Progenitor cell of endocrine pancreas (in vitro differentiated cells): ENCODE data around the gene SFXN5. TPM values are rescaled to one million over a fixed set of nuclear protein-coding genes. Genes with fewer than 3 reads are reported as not detected.

Source experiments
- DNase-seq: peaks from one replicate; pipeline ENCODE4 v3.0.0; 2021; ENCODE audit warnings: low spot score; ENCODE audit not compliant: unreplicated experiment
- H3K27ac Mint-ChIP-seq: 2 replicates; pipeline ENCODE4 v1.8.0; 2021; ENCODE audit warnings: mild to moderate bottlenecking, moderate library complexity, mixed read lengths
- H3K27me3 Mint-ChIP-seq: 2 replicates; pipeline ENCODE4 v1.8.0; 2021; ENCODE audit warnings: mixed read lengths
- H3K36me3 Mint-ChIP-seq: 2 replicates; pipeline ENCODE4 v1.8.0; 2022; ENCODE audit warnings: mixed read lengths; ENCODE audit not compliant: insufficient read depth
- H3K4me1 Mint-ChIP-seq: 2 replicates; pipeline ENCODE4 v1.8.0; 2021; ENCODE audit warnings: low read depth, mixed read lengths
- H3K4me3 Mint-ChIP-seq: 2 replicates; pipeline ENCODE4 v1.8.0; 2021; ENCODE audit warnings: low read depth, mild to moderate bottlenecking, moderate library complexity, mixed read lengths
- H3K9me3 Mint-ChIP-seq: 2 replicates; pipeline ENCODE4 v1.8.0; 2021; ENCODE audit warnings: low read depth, mixed read lengths
- total RNA-seq: library from RNA; stranded (reverse); gene quantifications from 2 replicates; pipeline ENCODE4 v1.2.1, GENCODE V29; 2021
- TF ChIP-seq, protein P1 (sequence below): fragments of 200-600 bp; sonication (generic); IDR thresholded peaks from one replicate; pipeline ENCODE4 v1.5.0; 2021; ENCODE audit warnings: antibody characterized with exemption, mild to moderate bottlenecking; ENCODE audit not compliant: unreplicated experiment

SFXN5 gene
- total RNA-seq, 1 donor from 2014 or later, result 33.1 TPM

DNA sequence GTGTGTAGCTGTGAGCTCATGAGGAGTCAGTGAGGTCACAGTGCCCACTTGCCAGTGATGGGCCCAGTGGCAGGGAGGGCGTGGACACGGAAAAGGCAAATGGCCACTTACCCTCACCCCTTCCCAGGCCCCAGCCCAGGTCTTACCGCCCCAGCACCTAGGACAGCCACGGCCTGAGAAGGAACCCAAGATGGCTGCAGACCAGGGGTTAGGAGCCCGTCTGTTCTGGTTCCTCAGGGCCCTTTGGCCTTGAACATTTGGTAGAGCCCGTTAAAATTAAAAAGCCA is 80.1 kb downstream of the SFXN5 start:
- Mint-ChIP-seq H3K36me3 (peaks cover 4% of the 10 kb centered on the region), H3K27ac (no peak overlapping the region), H3K9me3 (no peaks in the 10 kb centered on the region), H3K4me1 (peaks cover 17% of the 10 kb centered on the region), H3K27me3 (no peaks in the 10 kb centered on the region), H3K4me3 (no peak overlapping the region)
- DNase-seq, result no peak
- TF ChIP-seq, protein P1, sequence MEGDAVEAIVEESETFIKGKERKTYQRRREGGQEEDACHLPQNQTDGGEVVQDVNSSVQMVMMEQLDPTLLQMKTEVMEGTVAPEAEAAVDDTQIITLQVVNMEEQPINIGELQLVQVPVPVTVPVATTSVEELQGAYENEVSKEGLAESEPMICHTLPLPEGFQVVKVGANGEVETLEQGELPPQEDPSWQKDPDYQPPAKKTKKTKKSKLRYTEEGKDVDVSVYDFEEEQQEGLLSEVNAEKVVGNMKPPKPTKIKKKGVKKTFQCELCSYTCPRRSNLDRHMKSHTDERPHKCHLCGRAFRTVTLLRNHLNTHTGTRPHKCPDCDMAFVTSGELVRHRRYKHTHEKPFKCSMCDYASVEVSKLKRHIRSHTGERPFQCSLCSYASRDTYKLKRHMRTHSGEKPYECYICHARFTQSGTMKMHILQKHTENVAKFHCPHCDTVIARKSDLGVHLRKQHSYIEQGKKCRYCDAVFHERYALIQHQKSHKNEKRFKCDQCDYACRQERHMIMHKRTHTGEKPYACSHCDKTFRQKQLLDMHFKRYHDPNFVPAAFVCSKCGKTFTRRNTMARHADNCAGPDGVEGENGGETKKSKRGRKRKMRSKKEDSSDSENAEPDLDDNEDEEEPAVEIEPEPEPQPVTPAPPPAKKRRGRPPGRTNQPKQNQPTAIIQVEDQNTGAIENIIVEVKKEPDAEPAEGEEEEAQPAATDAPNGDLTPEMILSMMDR, result no peak

DNA sequence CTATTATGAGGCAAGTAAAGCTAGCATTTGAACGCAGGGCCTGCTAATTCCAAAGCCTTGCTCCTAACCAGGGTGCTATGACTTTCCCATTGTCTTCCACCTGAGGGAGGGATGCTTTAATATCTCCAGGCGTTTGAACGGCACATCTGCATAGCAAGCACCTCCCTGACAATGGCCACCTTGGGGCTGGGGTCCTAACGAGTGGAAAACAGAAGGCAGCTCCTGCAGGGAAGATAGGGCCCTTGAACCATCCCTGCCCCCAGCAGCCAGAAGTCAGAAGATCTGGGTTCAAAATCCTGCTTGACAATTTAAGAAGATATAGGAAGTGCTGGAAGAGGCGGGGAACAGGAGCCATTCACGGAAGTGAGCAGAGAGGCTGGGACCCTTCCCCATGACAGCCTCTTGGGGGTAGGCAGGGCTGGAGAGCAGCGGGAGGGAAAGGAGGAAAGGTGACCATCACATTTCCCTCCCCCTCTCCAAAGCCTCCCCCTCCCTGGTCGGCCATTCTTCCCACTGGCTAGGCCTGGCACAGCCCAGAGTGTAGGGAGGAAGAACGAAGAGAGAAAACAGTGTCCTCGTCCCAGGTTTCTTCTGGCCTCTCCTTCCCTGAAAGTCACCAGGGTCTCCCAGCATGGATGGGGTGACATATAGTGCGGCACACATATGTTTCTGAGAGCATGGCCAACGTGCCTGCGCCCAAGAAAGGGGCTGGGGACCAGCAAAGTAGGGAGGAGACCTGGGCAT is 80.6 kb downstream of the SFXN5 start:
- no peak for DNase-seq
- no peaks in the 10 kb centered on the region for H3K27me3 Mint-ChIP-seq
- peaks cover 2% of the 10 kb centered on the region for H3K36me3 Mint-ChIP-seq
- no peaks in the 10 kb centered on the region for H3K9me3 Mint-ChIP-seq
- peak overlapping the region; percentile 59 for H3K27ac Mint-ChIP-seq
- no peak overlapping the region for H3K4me3 Mint-ChIP-seq
- TF ChIP-seq, protein P1, result no peak
- H3K4me1 Mint-ChIP-seq, result peaks cover 19% of the 10 kb centered on the region

DNA sequence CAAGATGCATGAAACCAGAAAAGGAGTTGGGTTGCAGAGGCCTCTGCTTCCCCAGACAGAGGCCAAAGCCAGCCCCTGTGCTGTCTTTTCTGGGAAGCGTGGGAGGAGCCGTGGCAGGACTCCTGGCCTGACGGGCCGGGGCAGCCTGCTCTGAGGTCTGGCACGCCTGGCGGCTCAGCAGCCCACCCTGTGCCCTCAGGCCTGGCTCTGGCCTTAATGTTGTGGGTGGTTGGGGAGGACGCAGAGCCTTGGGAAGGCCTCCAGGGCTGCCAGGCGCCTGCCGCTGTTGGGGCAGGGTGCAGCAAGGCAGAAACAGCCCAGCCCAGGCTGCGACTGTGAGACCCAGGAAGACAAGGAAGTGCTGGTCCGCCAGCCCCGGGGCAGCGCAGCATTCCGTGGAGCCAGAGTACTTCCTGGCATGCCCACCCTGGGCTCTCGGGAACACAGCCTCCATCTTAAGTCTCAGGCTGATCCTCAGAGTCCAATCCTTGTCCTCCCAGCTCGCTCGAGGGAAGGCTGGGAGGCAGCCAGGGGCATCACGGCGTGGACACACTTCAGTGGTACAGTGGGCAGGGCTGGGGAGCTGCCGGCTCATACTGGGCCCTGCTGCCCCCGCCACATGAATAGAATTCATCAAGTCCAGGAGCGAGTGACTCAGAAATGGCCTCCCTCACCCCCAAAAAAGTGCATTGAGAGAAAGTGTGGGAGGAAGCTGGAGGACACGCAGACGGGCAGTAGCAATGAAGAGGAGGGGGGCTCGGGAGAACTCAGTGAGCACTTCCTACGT is 81.5 kb downstream of the SFXN5 start:
- H3K4me3 Mint-ChIP-seq, result no peak overlapping the region
- H3K36me3 Mint-ChIP-seq, result no peaks in the 10 kb centered on the region
- H3K4me1 Mint-ChIP-seq, result peaks cover 22% of the 10 kb centered on the region
- H3K9me3 Mint-ChIP-seq, result no peaks in the 10 kb centered on the region
- H3K27ac Mint-ChIP-seq, result no peak overlapping the region
- DNase-seq, result no peak
- TF ChIP-seq, protein P1, result no peak
- no peaks in the 10 kb centered on the region for H3K27me3 Mint-ChIP-seq

DNA sequence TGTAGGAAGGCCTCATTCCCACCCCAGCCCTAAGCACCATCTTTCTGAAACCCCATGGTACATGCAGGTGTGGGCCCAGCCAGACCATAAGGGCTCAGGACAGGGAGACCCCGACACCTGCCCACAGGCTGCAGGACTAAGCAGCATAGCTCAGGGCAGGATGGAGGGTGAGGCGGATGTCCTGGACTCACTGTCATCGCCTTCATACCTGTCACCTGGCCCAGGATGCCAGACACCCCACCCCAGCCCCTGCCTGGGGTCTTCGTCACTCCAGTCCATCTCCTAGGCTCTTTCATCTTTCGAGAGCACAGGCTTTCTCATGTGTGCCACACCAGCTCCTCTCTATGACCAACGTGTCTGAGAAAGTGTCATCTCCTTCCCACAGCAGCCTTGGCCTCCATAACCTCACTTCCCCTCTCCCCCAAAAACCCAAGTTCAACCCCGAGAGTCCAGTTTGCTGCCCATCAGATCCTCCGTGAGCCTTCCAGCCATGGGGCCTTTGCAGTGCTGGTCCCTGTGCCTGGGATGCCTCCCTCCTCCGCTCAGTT is 82.7 kb downstream of the SFXN5 start:
- Mint-ChIP-seq H3K9me3 (no peaks in the 10 kb centered on the region), H3K4me3 (no peak overlapping the region), H3K36me3 (peaks cover 2% of the 10 kb centered on the region), H3K27me3 (no peaks in the 10 kb centered on the region), H3K27ac (peak overlapping the region; percentile 6), H3K4me1 (peaks cover 33% of the 10 kb centered on the region)
- DNase-seq, result no peak
- TF ChIP-seq, protein P1, result no peak

DNA sequence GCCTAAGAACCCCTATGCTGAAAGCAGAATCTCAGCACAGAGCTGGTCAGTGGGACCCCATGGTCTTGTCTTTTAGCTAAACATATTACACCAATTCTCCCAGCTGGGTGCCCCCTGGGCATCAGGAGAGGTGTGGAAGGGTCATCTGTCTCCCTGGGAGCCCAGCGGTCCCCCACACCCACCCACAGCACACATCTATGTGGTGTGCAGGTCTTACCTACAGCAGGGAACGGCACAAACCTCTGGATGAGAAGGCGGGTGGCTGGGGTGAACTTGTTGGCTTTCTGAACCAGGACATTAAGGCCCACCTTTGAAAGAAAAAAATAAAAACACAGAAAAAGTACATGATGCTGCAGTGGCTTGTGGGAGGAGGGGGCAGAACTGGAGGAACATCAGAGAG is 83.5 kb downstream of the SFXN5 start:
- no peak overlapping the region for H3K27ac Mint-ChIP-seq

More for the DNA sequence above, 83.5 kb downstream of the SFXN5 start:
- TF ChIP-seq, protein P1, result no peak
- H3K36me3 Mint-ChIP-seq, result peaks cover 2% of the 10 kb centered on the region
- no peaks in the 10 kb centered on the region for H3K27me3 Mint-ChIP-seq
- H3K9me3 Mint-ChIP-seq, result no peaks in the 10 kb centered on the region
- H3K4me1 Mint-ChIP-seq, result peaks cover 40% of the 10 kb centered on the region
- DNase-seq, result no peak
- no peak overlapping the region for H3K4me3 Mint-ChIP-seq
